GM18505 (cell line): ENCODE results near the gene ZCCHC12.

ENCODE experiments used
- ATAC-seq: cut with Tn5 transposase; IDR thresholded peaks from one replicate; pipeline ENCODE4 v1.9.1; 2021; ENCODE audit not compliant: unreplicated experiment
- POLR2A ChIP-seq: IDR thresholded peaks from 4 replicates; pipeline ENCODE4 v1.6.1; 2011; ENCODE audit warnings: borderline replicate concordance; ENCODE audit not compliant: insufficient read depth, insufficient read length; ENCODE audit errors: extremely low read depth

Gene ZCCHC12

GRCh38 chrX:118853596-118853995 lies 30.0 kb downstream of the ZCCHC12 start:
- no peak for ATAC-seq
- no peak for TF ChIP-seq POLR2A

GRCh38 chrX:118855681-118856310 lies 32.2 kb downstream of the ZCCHC12 start:
- ATAC-seq: no peak
- TF ChIP-seq POLR2A: no peak

- no peak for TF ChIP-seq POLR2A
- no peak for ATAC-seq
These were observed 33.4 kb downstream of the ZCCHC12 start for GRCh38 chrX:118857006-118857405.

- ATAC-seq: no peak
- TF ChIP-seq POLR2A: no peak
These were observed 37.7 kb downstream of the ZCCHC12 start for GRCh38 chrX:118861338-118861737.

GRCh38 chrX:118862091-118862490 lies 38.5 kb downstream of the ZCCHC12 start:
- ATAC-seq: no peak
- no peak for TF ChIP-seq POLR2A

GRCh38 chrX:118862979-118863378 lies 39.4 kb downstream of the ZCCHC12 start:
- ATAC-seq: no peak

GRCh38 chrX:118864063-118864635 lies 40.5 kb downstream of the ZCCHC12 start:
- no peak for ATAC-seq
- TF ChIP-seq POLR2A: no peak

More at GRCh38 chrX:118862979-118863378, 39.4 kb downstream of the ZCCHC12 start:
- no peak for TF ChIP-seq POLR2A

- ATAC-seq: no peak
- no peak for TF ChIP-seq POLR2A
These were observed 41.6 kb downstream of the ZCCHC12 start for GRCh38 chrX:118865231-118865630.

- no peak for ATAC-seq
- no peak for TF ChIP-seq POLR2A
These were observed 43.6 kb downstream of the ZCCHC12 start for GRCh38 chrX:118867251-118867650.

GRCh38 chrX:118872102-118872566 lies 48.5 kb downstream of the ZCCHC12 start:
- no peak for TF ChIP-seq POLR2A

More at GRCh38 chrX:118872102-118872566, 48.5 kb downstream of the ZCCHC12 start:
- ATAC-seq: no peak
